GM23338 (cell line): ENCODE results near the gene CATSPERD. TPM values are rescaled to one million over a fixed set of nuclear protein-coding genes. Genes with fewer than 3 reads are reported as not detected.

ENCODE experiments used
- ATAC-seq: fragments of 200-7000 bp; cut with Tn5 transposase; 3 replicates; pipeline ENCODE4 v1.9.1; 2020
- DNase-seq: peaks from one replicate; pipeline ENCODE4 v3.0.0-alpha.2; 2015; ENCODE audit warnings: low spot score
- H2AFZ ChIP-seq: fragments of 200-600 bp; sonication (generic); 2 replicates; pipeline ENCODE4 v1.8.0; 2016; ENCODE audit warnings: antibody characterized with exemption, mild to moderate bottlenecking, moderate library complexity
- H3F3A ChIP-seq: fragments of 200-600 bp; sonication (generic); replicated peaks from 2 replicates; pipeline ENCODE4 v1.8.0; 2017; ENCODE audit warnings: antibody characterized with exemption, mixed run types, low read depth
- H3K27ac ChIP-seq: fragments of 200-600 bp; sonication (generic); 2 replicates; pipeline ENCODE4 v1.6.1; 2016; ENCODE audit warnings: low read depth
- H3K27me3 ChIP-seq: fragments of 200-600 bp; sonication (generic); 2 replicates; pipeline ENCODE4 v1.8.0; 2016; ENCODE audit warnings: mild to moderate bottlenecking, mixed run types, moderate library complexity; ENCODE audit not compliant: insufficient read depth
- H3K36me3 ChIP-seq: fragments of 200-600 bp; sonication (generic); 2 replicates; pipeline ENCODE4 v1.8.0; 2016; ENCODE audit warnings: mild to moderate bottlenecking; ENCODE audit not compliant: insufficient read depth
- H3K4me1 ChIP-seq: fragments of 200-600 bp; sonication (generic); 2 replicates; pipeline ENCODE4 v1.8.0; 2016; ENCODE audit warnings: mild to moderate bottlenecking, moderate library complexity; ENCODE audit not compliant: insufficient read depth
- H3K4me2 ChIP-seq: fragments of 200-600 bp; sonication (generic); 2 replicates; pipeline ENCODE4 v1.7.1; 2017; ENCODE audit warnings: mixed run types
- H3K4me3 ChIP-seq: fragments of 200-600 bp; sonication (generic); 2 replicates; pipeline ENCODE4 v1.6.1; 2016; ENCODE audit warnings: mixed run types
- H3K79me2 ChIP-seq: fragments of 200-600 bp; sonication (generic); replicated peaks from 2 replicates; pipeline ENCODE4 v1.8.0; 2017; ENCODE audit warnings: mild to moderate bottlenecking; ENCODE audit not compliant: insufficient read depth
- H3K9me2 ChIP-seq: fragments of 200-600 bp; sonication (generic); 2 replicates; pipeline ENCODE4 v1.8.0; 2017; ENCODE audit not compliant: insufficient read depth
- H4K20me1 ChIP-seq: fragments of 200-600 bp; sonication (generic); replicated peaks from 2 replicates; pipeline ENCODE4 v1.8.0; 2017; ENCODE audit warnings: mild to moderate bottlenecking; ENCODE audit not compliant: insufficient read depth
- H3K27ac Mint-ChIP-seq: 2 replicates; pipeline ENCODE4 v1.8.0; 2020; ENCODE audit warnings: inconsistent platforms, mild to moderate bottlenecking, moderate library complexity, mixed read lengths
- H3K27me3 Mint-ChIP-seq: 3 replicates; pipeline ENCODE4 v1.8.0; 2022; ENCODE audit warnings: low read depth, mild to moderate bottlenecking, moderate library complexity, mixed read lengths, inconsistent platforms; ENCODE audit not compliant: insufficient read depth, poor library complexity
- H3K36me3 Mint-ChIP-seq: 3 replicates; pipeline ENCODE4 v1.8.0; 2021; ENCODE audit warnings: low read depth, mild to moderate bottlenecking, inconsistent platforms, moderate library complexity, mixed read lengths
- H3K4me1 Mint-ChIP-seq: 3 replicates; pipeline ENCODE4 v1.8.0; 2020; ENCODE audit warnings: mild to moderate bottlenecking, inconsistent platforms, mixed read lengths
- H3K4me3 Mint-ChIP-seq: 3 replicates; pipeline ENCODE4 v1.8.0; 2021; ENCODE audit warnings: moderate library complexity, mild to moderate bottlenecking, inconsistent platforms, mixed read lengths
- H3K9me3 Mint-ChIP-seq: 3 replicates; pipeline ENCODE4 v1.8.0; 2020; ENCODE audit warnings: moderate library complexity, mild to moderate bottlenecking, inconsistent platforms, mixed read lengths
- CREB1 ChIP-seq: fragments of 250-450 bp; sonication (Bioruptor Pico); IDR thresholded peaks from 2 replicates; pipeline ENCODE4 v1.5.0; 2020; ENCODE audit warnings: low read depth, mild to moderate bottlenecking, moderate library complexity
- ETS1 ChIP-seq: IDR thresholded peaks from 2 replicates; pipeline ENCODE4 v1.6.1; 2016; ENCODE audit warnings: antibody characterized with exemption
- EZH2 ChIP-seq: fragments of 200-600 bp; sonication (generic); IDR thresholded peaks from one replicate; pipeline ENCODE4 v1.8.0; 2017; ENCODE audit warnings: antibody characterized with exemption, mild to moderate bottlenecking, low read depth; ENCODE audit not compliant: unreplicated experiment
- EZH2phosphoT487 ChIP-seq: fragments of 200-600 bp; sonication (generic); IDR thresholded peaks from one replicate; pipeline ENCODE4 v1.8.1; 2018; ENCODE audit warnings: antibody characterized with exemption; ENCODE audit not compliant: unreplicated experiment
- JUNB ChIP-seq: IDR thresholded peaks from one replicate; pipeline ENCODE4 v1.6.1; 2016; ENCODE audit warnings: antibody characterized with exemption; ENCODE audit not compliant: unreplicated experiment
- NANOG ChIP-seq: IDR thresholded peaks from 2 replicates; pipeline ENCODE4 v1.6.1; 2016; ENCODE audit warnings: antibody characterized with exemption, borderline replicate concordance
- POLR2AphosphoS5 ChIP-seq: IDR thresholded peaks from 2 replicates; pipeline ENCODE4 v1.6.1; 2016; ENCODE audit warnings: antibody characterized with exemption, low read depth
- STAT1 ChIP-seq: IDR thresholded peaks from one replicate; pipeline ENCODE4 v1.6.1; 2016; ENCODE audit warnings: antibody characterized with exemption; ENCODE audit not compliant: unreplicated experiment
- ZNF114 ChIP-seq: fragments of 250-450 bp; sonication (Bioruptor Pico); IDR thresholded peaks from 2 replicates; pipeline ENCODE4 v1.5.0; 2020; ENCODE audit warnings: mild to moderate bottlenecking, moderate library complexity
- ZNF331 ChIP-seq: fragments of 250-450 bp; sonication (Bioruptor Pico); IDR thresholded peaks from 2 replicates; pipeline ENCODE4 v1.5.0; 2020; ENCODE audit warnings: low read depth, mild to moderate bottlenecking, moderate library complexity
- ZNF462 ChIP-seq: fragments of 250-450 bp; sonication (Bioruptor Pico); IDR thresholded peaks from 2 replicates; pipeline ENCODE4 v1.5.0; 2020; ENCODE audit warnings: mild to moderate bottlenecking, moderate library complexity
- polyA plus RNA-seq: library from polyadenylated mRNA; unstranded; fragments of >200 nt; fragmentation: Nextera tagmentation; extraction: Ambion mirVana; gene quantifications from 2 replicates; pipeline ENCODE4 v1.2.1, GENCODE V29; 2016
- total RNA-seq: library from RNA; depleted of rRNA; stranded (reverse); fragments of >200 nt; shearing (Covaris generic); gene quantifications from 2 replicates; pipeline ENCODE4 v1.2.3, GENCODE V29; 2014
- TF ChIP-seq, protein P1 (sequence below): IDR thresholded peaks from one replicate; pipeline ENCODE4 v1.6.1; 2018; ENCODE audit warnings: antibody characterized with exemption; ENCODE audit not compliant: unreplicated experiment
- TF ChIP-seq, protein P2 (sequence below), 2 experiments: fragments of 200-600 bp in 1 of 2; sonication (generic) in 1 of 2; conservative IDR thresholded peaks; 2 replicates each; pipeline versions ENCODE4 v1.5.1 to v1.6.1; 2016 to 2017; ENCODE audit warnings: antibody characterized with exemption in 2 of 2, low read depth in 2 of 2, mild to moderate bottlenecking in 2 of 2, moderate library complexity in 1 of 2

CATSPERD gene
- total and polyA plus RNA-seq, 2 experiments from 2014 or later: 0.17 TPM; not detected in 1

DNA sequence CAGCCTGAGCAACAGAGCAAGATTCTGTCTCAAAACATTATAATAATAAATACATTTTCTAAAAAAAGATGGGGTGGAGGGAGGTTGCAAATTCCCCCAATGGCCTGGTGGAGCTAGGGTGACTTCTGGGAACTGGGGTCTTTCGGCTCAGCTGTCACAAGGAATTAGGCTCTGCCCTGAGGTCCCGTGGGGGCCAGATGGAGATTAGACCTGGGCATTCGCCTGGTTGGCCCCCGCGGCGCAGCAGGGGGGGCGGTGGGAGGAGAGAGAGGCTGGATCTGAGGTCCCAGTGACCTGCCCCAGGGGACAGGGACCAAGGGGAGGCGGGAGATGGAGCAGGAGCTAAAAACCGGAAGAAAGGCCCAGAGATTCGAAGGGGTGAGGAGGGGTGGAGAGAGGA, 104.3 kb downstream of the CATSPERD start:
- no peak overlapping the region for H3K27ac Mint-ChIP-seq
- no peak for ATAC-seq

More for the DNA sequence above, 104.3 kb downstream of the CATSPERD start:
- DNase-seq: no peak
- Mint-ChIP-seq H3K27me3 (peaks cover 21% of the 10 kb centered on the region), H3K36me3 (no peaks in the 10 kb centered on the region), H3K4me1 (peaks cover 7% of the 10 kb centered on the region), H3K4me3 (no peak overlapping the region), H3K9me3 (peaks cover 2% of the 10 kb centered on the region; the same call in 1 of the 3 replicates)
- Histone ChIP-seq H3F3A (no peaks in the 10 kb centered on the region), H3K27ac (no peak overlapping the region), H3K36me3 (no peaks in the 10 kb centered on the region), H2AFZ (no peak overlapping the region), H3K27me3 (no peaks in the 10 kb centered on the region), H3K4me3 (no peak overlapping the region), H3K4me1 (peaks cover 4% of the 10 kb centered on the region; the same call in 1 of the 2 replicates), H3K79me2 (no peaks in the 10 kb centered on the region), H3K4me2 (no peak overlapping the region), H3K9me2 (no peaks in the 10 kb centered on the region), H4K20me1 (no peaks in the 10 kb centered on the region)
- TF ChIP-seq ZNF462 (CRISPR knock-in tag) (no peak), NANOG (no peak), CREB1 (CRISPR knock-in tag) (no peak), EZH2 (no peak), STAT1 (no peak), ZNF331 (CRISPR knock-in tag) (no peak), JUNB (no peak), POLR2AphosphoS5 (no peak), EZH2phosphoT487 (no peak), ETS1 (no peak), ZNF114 (no peak)
- TF ChIP-seq, protein P1, sequence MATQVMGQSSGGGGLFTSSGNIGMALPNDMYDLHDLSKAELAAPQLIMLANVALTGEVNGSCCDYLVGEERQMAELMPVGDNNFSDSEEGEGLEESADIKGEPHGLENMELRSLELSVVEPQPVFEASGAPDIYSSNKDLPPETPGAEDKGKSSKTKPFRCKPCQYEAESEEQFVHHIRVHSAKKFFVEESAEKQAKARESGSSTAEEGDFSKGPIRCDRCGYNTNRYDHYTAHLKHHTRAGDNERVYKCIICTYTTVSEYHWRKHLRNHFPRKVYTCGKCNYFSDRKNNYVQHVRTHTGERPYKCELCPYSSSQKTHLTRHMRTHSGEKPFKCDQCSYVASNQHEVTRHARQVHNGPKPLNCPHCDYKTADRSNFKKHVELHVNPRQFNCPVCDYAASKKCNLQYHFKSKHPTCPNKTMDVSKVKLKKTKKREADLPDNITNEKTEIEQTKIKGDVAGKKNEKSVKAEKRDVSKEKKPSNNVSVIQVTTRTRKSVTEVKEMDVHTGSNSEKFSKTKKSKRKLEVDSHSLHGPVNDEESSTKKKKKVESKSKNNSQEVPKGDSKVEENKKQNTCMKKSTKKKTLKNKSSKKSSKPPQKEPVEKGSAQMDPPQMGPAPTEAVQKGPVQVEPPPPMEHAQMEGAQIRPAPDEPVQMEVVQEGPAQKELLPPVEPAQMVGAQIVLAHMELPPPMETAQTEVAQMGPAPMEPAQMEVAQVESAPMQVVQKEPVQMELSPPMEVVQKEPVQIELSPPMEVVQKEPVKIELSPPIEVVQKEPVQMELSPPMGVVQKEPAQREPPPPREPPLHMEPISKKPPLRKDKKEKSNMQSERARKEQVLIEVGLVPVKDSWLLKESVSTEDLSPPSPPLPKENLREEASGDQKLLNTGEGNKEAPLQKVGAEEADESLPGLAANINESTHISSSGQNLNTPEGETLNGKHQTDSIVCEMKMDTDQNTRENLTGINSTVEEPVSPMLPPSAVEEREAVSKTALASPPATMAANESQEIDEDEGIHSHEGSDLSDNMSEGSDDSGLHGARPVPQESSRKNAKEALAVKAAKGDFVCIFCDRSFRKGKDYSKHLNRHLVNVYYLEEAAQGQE: no peak
- TF ChIP-seq, protein P2, sequence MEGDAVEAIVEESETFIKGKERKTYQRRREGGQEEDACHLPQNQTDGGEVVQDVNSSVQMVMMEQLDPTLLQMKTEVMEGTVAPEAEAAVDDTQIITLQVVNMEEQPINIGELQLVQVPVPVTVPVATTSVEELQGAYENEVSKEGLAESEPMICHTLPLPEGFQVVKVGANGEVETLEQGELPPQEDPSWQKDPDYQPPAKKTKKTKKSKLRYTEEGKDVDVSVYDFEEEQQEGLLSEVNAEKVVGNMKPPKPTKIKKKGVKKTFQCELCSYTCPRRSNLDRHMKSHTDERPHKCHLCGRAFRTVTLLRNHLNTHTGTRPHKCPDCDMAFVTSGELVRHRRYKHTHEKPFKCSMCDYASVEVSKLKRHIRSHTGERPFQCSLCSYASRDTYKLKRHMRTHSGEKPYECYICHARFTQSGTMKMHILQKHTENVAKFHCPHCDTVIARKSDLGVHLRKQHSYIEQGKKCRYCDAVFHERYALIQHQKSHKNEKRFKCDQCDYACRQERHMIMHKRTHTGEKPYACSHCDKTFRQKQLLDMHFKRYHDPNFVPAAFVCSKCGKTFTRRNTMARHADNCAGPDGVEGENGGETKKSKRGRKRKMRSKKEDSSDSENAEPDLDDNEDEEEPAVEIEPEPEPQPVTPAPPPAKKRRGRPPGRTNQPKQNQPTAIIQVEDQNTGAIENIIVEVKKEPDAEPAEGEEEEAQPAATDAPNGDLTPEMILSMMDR (conservative IDR thresholded peaks at IDR 0.05; ENCODE audit: low read depth in 2 of 2): no peak
